Measurements from ENCODE around the gene SAE1.

The SAE1 gene

DNA sequence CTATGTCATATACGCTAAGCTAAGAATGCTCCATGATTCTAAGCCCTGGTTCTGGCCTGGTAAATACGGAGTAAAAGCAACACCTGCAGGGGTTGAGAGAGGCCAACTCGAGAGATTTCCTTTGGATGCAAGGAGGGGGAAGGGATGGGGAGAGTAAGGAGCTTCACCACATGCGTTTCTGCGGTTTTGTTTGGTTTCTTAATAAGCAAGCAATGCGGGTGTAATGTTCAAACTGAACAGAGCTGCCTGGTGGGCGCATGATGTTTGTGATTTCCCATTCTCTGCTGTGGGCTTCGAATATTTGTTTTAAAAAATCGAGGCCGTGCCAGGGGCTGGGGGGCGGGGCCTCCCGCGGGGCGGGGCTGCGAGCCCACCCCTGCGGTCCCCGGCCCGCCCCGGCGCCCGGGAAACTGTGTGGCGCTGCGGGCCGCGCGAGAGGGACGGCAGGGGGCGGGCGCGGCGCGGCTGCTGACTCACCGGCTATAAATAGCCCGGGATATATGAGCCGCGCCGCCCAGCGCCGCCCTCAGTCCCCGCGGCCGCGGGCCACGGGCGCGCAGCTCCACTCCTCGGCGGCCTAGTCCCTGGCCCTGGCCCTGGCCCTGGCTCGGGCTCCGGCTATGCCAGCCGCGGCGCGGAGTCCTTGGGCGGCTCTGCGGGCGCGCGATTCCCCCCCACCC lies 95.3 kb downstream of the SAE1 start:
- DNase-seq: peak; percentile 81

DNA sequence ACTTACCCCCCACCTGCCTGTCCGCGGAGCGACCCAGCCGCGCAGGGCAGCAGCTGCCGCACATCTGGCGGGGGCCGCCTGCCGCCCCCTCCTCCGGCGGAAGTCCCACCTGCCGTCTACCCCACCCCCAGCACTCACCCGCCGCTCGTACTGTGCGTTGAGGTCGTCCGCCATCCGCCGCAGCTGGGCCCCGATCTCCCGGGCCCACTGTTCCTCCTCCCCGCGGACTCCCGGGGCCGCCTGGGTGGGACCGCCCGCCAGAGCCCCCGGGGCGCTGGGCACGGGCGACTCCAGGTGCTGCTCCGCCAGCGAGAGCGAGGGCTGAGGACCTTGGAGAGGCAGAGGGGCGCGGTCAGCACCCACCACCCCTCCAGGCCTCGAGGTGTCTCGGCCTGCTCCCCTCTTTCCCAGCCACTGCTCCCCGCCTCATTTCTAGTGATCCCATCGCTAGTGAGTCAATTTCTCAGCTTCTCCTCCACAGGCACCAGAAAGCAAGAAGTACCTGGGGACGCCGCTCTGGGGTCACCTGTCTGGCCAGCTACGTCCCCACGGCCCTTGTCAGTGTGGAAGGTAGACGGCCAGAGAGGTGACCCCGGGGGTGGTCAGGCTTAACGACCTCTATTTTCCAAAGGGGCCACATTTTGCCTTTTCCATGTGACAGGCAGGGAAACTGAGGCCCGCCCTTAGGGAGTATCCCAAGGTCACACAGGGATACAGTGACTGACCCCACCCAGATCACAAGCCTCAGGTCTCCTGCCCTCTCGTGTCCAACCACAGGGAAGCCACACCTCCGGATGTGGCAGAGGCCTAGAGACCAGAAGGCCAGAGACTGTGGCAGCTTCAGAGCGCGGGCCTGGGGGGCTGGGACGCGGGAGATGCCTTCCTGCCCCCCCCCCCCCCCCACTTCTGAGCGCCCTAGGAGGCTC lies 96.1 kb downstream of the SAE1 start:
- DNase-seq: no peak

- no peak for DNase-seq
These were observed 96.9 kb downstream of the SAE1 start for GRCh38 chr19:47227352-47228167.

GRCh38 chr19:47228168-47228936 lies 97.7 kb downstream of the SAE1 start:
- no peak for DNase-seq

GRCh38 chr19:47228937-47229675 lies 98.5 kb downstream of the SAE1 start:
- DNase-seq: no peak

DNA sequence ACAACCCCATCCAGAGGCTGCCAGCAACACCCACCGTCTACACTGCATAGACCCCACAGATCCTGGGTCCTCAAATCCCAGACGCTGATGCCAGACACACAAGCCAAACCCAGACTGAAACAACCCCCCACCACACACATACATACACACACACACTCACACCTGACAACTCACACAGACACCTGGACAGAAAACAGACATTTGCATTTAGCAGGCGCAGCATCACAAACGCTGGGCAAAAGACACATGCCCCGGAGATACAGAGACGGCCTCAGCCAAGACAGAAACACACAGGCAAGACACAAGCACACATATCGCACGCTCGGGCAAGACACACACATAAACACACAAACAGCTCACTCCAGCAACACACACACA lies 99.0 kb downstream of the SAE1 start:
- DNase-seq: no peak

- no peak for DNase-seq
These were observed 99.7 kb downstream of the SAE1 start for GRCh38 chr19:47230054-47230920.

DNA sequence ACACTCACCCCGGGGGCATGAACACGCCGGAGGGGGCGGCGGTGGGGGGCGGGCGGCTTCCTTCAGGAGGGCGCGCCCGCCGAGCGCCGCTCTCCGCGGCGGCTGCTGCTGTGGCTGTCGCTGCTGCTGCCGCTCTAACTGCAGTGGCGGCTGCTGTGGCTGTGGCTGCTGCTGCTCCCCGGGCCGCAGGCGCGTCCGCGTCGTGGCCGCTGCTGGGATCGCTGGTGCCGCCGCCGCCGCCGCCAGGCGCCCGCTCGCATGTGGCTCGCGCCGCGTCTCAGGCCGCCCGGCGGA lies 100.2 kb downstream of the SAE1 start, which contains the start of gene BBC3:
Gene BBC3 (minus strand): TSS at position 279 of the 294 bp plus-strand sequence. CDS start 2,768 bp downstream, outside the sequence.
- DNase-seq: no peak

GRCh38 chr19:47231215-47232054 lies 100.8 kb downstream of the SAE1 start:
- DNase-seq: peak; percentile 57

DNA sequence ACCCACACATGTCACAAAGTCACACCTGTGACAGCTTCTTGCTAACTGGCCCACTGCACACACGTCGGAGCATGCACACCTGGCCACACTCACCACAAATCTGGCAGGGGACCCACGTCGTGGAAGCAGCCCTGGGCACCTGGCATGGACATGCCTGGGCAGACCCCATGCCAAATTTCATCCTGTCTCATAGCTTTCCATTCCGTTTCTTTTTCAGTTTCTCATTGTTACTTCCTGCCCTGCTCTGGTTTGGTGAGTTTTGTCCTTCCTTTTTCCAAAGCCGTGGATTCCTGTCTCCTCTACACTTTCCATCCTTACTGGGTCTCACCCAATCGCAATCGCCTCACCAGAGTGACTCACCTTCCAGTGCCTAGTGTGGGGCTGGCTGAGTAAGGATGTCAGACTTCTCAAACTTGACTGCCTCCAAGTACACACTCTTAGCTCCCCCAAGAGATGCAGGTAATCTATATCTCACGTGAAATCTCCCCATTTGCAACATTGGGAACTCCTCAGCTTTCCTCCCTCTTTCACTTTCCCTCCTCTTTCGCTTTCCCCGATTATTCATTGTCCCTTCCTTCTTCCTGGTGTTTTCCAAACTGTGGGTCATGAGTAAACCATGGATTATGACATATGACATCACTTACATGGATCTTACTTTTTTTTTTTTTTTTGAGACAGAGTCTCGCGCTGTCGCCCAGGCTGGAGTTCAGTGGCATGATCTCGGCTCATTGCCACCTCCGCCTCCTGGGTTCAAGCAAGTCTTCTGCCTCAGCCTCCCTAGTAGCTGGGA lies 102.0 kb downstream of the SAE1 start:
- no peak for DNase-seq

GRCh38 chr19:47236072-47236675 lies 105.5 kb downstream of the SAE1 start:
- DNase-seq: no peak

DNA sequence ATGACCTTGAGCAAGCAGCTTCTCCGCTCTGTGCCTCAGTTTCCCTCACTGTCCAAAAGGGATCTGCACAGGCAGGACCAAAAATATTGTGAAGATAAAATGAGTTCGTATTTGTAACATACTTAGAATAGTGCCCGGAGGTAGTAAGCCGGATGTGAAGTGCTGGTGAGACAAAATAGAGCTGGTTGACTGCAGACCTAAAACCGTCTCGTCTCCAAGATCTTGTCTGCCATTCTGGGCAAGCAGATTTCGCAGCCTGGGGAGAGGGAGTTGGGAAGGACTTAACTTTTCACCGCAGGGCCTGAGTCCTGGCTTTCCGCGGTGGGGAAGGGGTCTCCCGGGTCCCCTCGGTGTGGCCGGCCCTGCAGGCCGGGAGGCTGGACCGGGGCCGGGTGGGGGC lies 108.5 kb downstream of the SAE1 start:
- DNase-seq: no peak

DNA sequence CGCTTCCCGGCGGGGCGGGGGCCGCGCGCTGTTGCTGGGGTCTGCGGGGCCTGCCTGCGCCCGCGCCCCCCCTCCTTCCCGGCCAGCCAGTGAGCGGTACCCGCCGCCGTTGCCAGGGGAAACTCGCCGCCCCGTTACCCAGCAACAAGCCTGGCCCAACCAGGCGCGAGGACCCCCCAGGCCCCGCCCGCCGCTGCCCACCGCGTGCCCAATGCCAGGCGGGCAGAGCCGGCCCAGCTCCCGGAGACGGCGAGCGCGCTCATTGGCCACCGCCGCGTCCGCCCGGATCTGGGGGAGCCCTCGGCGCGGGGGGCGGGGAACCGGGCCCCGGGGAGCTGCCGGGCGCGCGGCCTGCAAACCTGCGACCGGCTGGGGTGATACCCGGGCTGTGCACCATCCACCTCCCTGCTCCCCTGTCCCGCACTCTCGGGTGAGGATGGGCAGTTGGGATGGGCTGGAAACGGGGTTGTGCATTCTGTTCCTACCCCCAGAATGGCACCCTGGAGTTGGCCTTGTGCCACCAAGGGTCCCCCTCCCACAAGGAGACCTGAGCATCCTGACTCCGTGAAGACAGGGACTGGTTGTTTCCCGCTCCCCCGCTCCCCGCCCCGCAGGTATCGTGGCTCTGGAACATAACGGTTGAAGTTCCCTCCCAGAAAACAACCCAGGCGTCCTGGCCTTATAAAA lies 109.1 kb downstream of the SAE1 start:
- DNase-seq: peak; percentile 60

DNA sequence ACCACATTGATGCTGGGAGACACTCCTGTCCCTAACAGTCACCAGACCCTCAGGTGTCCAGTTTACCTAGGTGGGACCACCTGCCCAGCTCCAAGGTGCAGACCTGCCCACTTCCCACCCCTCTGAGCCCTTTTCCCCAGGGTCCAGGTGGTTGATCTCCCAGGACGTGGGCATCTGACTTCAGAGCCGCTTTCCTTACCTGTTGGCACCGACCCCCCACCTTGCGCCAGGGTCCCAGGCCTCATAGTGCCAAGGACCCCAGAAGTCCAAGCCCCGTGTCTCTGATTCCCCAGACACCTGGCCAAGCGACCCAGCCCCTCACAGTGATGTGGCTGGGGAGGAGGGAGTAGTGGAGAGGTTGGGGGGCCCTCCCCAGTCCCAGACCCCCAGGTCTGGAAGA lies 109.9 kb downstream of the SAE1 start:
- DNase-seq: no peak

- peak; percentile 47 for DNase-seq
These were observed 110.6 kb downstream of the SAE1 start for GRCh38 chr19:47240996-47241918.

- DNase-seq: no peak
These were observed 111.4 kb downstream of the SAE1 start for GRCh38 chr19:47241919-47242577.
